GM19238 (cell line): ENCODE data around the gene KIF18B.

Source experiments
- DNase-seq: peaks from one replicate; pipeline ENCODE4 v3.0.0; 2011; ENCODE audit warnings: low spot score; ENCODE audit not compliant: insufficient read length

KIF18B gene

DNA sequence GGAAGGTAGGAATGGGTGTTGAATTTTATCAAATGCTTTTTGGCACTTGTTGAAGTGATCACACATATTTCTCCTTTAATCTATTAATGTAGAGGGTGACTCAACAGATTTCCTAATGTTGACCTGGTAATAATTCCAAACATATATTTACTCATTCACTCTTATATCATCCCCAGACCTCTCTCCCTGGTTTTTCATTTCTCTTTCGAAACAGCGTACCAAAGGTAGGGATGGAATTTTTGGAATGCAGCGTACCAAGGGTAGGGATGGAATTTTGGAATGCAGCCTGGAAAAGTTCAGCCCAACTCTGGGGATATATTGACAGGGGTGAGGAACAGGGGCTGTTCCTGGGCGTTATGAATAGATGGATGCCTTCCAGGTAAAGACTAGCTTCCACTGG lies 7.3 kb downstream of the KIF18B start:
- DNase-seq = no peak

DNA sequence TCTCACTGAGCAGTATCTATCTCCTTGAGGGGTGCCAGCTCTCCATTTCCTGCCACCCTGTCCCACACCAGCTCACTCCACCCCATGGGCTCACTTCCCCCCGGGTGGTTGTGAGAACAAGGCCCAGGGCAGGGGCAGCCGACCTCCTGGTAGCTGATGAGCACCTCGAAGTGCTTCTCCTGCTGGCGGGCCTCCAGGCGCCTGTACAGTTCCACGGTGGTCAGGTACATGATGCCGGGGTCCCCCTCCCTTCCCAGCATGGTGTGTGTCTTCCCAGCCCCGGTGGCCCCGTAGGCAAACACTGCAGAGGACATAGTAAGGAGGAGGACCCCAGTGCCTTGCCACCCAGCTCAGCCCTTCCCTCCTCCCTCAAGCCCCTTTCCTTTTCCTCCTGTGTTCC lies 12.5 kb downstream of the KIF18B start:
- no peak for DNase-seq

DNA sequence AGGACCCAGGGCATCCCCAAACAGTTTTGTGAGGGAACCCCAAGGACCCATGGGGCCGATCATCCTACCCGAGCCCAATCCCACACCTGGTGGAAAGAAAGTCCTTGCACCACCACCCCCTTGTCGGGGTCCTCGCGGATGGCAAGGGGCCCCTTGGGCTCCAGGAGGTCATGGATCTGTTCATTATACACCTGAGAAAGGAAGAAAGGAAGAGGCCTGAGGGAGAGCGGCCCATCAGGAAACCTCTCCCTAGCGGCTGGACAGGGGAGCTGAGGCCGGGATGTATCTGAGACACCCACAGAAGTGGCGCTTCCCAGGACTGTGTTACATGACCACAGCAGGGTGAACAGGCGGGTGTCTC lies 12.8 kb downstream of the KIF18B start:
- DNase-seq = no peak

DNA sequence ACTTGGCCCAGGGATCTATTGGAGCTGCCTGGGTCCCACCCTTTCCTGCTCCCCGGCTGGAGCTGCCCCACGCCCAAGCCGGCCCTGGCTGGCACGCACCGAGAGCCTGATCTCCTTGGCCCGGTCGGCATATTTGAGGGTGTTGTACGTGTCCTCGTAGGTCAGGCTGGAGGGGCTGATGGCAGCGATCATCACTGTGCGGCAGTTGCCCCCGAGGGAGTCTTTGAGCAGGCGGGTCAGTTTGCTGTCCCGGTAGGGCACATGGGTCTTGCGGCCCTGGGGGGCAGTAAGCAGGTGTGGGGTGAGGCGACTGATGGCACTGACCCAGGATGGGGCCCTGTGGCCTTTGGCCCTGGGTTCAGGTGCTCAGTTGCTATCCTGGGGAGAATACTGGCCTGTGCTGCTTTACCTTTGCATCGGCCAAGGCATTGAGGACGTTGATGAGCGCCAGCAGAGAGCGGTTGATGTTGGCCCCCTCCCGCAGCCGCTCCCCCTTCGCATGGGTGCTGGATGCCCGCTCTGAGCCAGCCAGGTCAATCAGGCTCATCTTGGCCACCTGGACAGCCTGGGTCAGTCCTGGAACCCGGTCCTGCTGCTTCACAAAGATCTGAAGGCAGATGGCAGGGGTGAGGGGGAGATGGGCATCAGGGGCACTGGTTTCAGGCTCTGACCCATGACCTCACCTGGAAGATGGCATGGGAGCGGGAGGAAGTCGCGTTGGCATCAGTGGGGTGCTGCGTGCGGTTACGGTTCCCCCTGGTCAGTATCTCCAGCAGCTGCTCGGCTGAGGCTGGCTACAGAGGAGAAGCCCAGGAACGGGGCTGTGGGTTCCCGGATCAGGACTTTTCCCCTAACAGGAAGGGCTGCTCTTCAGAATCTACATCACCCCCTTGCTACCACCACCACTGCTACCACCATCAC lies 13.5 kb downstream of the KIF18B start:
- DNase-seq = no peak

DNA sequence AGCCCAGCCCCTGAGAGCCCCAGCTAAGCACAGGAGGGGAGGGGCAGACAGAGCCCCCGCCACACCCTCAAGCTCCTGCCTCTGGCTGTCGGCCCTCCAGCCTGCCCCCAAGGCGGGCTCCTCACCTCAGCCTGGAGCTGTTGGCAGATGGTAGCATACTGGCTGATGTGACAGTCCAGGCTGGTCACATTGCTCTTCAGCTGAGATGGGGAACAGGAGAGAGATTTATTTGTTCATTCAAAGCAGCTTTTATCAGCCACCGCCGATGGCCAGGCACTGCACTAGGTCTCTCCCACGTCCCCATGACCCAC lies 14.8 kb downstream of the KIF18B start:
- no peak for DNase-seq

DNA sequence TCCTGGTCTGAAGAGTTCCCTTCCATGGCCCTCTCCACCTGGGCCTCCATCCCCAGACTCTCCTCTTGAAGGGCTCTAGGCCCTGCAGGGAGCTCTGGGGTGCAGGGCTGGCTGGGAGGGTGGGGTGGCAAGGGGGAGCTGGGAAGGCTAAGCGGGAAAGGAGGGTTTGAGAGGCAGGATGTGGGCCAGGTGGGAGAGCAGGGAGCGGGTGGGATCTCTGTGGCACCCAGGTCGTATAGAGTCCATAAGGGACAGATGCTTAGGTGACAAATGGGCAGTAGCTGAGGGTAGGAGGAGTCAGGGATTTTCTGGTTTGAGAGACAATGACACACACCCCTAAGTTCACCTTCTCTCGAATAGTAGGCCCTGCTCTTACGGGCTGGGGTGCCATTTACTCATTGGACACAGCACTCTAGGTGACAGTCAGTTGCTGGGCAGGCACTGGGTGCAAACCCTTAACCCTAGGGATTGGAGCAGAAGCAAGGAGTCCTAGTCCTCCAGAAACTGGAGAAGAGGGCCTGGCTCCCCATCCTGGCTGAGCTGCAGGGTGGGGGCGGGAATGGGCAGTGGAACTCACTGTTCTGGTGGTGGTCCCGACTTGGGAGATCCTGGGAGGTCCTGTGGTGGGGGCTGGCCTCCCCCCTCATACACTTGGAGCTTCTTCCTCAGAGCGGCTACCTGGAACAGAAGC lies 15.3 kb downstream of the KIF18B start:
- DNase-seq = no peak

DNA sequence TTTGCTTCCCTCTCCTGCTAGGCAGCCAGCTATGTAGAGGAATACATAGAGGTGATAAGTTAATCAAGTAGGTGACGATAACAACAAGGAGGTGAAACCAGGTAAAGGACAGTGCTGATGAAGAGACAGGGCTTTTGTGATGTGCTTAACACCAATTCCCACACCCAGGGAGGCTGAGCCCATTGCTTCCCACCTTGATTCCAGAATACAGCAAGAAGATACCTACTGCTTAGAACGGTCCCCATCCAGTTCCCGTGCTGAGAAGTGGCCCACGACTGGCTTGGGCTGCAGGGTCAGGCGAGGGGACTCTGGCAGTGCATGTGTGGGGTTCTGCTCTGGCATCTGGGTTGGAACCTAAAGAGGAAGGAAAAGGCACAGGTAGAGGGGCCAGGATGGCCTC lies 16.2 kb downstream of the KIF18B start:
- no peak for DNase-seq

DNA sequence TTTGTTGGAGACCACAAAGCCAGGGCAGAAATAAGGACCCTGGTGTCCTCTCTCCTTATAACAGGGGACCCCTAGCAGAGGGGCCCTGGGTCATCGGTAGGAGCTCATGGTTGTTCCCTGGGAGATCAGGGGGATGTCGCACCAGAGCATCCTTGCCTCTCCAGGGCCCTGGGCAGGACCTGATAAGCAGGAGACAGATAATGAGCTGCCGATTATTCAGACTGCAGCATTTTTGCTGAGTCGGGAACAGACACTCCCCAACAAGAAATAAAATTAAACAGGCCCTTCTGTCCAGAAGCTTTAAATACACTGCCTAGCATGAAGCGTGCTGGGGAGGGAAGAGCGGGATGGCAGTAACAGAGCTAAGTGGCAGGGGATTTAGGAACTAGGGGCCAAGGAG lies 16.9 kb downstream of the KIF18B start:
- no peak for DNase-seq

DNA sequence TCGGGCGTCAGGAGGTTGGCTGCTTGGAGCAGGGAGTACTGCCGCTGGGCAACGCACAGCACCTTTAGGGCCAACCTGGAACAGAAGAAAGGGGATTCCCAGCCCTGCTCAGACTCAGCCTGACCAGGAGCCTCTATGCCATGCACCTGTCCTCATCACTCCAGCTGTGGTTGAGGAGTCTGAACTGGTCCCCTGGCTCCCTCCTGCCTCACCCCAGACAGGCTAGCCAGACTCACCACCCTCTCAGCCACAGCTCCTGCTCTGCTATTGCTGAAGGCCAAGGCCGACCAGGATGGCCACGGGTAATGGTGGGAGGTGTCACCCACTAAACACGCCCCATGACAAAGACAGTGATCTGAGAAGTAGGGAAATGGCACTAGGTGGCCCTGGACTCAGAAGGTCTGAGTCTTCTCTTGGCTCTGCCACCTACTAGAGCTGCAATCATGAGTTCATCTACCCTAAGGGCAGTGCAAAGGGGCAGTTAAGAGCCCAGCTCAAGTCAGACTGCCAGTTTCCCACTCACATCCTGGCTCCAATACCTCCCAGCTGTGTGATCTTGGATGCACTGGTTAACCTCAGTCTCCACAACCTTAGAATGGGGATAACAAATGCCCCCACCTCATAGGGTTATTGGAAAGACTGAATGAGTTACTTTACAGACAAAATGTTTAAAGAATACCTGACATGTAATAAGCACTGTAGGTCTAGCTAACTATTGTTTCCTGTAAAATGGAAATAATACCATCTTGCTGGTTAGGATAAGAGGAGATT lies 18.4 kb downstream of the KIF18B start:
- no peak for DNase-seq

DNA sequence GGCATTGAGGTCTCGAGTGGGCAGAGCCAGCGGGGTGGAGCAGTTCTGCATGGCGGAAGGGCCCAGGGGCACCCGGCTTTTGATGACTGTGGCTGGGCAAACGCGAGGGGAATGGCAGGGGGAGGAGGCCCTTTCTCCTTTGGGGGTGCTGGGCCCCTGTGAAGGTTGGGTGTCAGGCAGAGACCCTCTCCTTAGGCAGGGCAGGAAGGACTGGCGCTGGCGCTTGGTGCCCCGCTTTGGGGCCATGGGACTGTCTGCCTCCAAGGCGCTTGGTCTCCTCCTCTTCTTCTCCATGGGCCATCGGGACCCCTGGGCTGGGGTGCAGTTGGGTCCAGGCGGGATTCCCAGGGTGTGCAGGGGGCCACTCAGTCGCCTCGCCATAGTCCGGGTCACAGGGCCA lies 19.4 kb downstream of the KIF18B start:
- no peak for DNase-seq

DNA sequence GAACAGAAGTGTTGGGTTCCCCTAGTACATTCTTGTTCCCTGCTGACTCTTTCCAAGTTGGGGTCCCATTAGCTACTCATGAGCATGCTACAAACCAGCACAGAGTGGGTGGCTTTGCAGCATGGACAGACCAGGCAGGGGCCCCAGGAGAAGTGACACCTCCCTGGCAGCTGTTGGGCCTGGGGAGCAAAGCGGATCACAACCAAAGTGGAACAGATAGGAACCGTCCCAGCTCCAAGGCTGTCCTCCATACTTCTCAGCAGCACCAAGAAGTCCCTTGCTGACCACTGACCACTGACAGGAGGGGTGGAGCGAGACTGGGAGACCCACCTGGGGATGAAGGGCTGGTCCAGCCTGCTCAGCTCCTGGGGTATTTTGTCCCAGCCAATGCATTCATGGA lies 19.9 kb downstream of the KIF18B start:
- no peak for DNase-seq

DNA sequence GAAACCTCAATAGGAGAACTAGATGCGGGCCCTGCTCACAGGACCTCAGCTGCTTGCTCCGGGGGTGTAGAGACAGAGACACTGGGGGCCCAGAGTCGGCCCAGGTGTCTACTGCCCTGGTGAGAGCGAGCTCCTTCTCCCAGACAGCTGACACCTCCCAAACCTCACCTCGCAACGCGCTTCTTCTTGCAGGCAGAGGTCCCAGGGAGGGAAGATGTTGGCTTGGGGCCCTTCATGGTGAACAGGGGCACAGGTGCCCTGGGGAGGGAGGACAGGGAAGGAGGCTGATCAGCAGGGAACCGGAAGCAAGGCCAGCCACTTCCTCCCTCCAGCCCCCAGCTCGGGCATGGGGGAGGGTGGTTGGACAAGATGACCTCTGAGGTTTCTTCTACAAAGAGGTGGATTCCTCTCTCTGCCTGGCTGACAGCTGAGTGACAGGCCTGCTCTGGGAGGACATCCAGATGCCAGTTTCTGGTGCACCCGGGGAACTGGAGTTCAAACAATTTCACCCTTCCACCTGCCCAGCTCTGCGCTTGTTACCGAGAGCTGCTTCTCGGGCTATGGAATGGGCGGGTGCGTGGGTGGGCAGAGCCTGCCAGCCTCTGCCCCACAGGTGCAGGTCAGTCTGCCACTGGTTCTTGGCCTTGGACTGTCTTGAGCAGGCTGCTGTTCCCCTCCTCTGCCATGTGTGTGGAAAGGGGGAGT lies 20.6 kb downstream of the KIF18B start:
- DNase-seq = no peak

DNA sequence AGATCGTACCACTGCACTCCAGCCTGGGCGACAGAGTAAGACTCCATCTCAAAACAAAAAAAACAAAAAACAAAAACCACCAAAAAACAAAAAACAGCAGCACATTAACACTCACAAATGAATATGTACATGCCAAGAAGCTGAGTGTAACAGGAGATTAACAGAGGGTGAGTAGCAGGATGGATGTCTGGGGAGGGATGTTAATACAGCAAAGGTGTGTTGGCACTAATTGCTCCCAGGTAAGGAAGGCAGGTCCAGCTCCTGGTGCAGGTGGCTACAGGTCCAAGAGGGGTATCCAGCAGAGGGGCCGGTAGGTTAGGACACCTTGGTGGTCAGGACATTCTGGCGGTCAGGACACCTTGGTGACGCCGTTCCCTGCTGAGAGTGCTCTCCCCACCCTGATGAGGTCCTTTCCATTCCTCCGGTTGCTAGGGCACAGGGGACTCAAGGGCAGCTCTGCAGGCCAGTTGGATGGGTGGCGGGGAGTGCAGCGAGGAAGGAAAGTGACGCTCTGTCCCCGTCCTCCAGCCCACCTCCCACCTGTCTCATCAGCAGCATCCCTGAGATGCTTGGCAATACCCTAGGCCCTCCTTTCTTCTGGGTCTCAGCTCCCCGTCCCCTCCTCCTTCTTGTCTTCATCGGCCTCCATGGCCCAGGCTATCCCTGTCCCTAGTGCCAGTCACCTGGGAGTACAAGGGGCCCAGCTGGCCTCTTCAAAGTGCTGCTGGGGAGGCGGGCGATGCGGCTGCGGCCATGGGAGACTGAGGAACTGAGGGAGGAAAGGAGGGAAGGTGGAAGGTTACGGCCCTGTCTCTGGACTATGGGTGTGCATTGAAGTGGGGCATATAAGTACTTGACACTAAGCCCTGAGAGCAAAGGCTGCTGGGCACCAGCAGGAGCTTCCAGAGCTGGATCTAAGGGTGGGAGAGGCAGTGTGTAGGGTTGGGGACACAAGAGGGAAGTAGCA lies 21.6 kb downstream of the KIF18B start:
- no peak for DNase-seq

DNA sequence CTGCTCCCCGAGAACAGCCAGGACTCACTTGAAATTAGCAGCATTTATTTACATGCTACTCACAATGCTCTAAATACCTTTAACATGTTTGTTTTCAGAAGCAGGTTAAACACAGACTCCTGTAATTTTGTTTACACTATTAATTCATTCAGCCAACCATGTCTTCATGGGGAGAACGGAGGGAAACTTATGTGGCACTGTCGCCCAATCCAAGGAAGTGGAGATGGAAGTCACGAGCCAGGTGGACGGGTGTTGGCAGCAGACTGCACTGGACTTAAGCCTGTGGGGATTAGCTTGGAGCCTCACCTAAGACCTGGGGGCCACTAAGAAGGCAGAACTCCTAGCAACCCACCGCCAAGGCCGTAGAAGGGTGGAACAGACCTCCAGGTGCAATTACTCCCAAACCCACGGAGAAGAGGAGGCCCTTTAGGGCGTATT lies 23.4 kb downstream of the KIF18B start:
- no peak for DNase-seq

DNA sequence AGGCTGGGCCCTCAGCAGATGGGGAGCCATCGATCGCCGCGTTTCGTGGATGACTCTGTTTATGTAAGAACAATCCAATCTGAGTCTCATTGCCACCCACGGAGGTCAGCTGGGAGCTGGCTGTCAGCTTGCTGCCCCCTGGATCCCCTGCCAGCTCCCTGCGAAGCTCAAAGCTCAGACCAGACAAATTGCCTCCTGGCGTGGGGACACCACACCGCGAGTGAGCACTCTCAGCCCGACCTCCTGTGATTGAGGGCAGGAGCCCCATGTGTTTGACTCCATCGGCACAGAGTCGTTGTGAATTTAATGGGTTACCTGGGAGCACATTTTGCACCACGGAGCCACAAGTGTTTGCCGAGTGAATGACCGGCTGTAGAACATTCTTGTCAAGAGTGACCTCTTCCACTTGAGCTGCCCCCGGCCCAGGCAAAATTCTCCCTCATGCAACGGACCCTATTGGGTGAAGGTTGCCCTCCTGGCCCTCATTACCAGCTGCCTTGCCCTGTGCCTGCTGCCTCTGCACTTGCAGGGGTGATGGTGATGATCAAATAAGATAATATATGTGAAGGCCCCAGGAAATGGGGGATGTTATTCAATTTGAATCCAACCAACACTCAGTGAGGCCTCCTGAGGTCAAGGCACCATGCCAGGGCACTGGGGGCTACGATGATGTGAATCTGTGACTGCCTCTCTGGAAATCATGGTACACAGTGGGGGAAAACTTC lies 24.7 kb downstream of the KIF18B start:
- no peak for DNase-seq

DNA sequence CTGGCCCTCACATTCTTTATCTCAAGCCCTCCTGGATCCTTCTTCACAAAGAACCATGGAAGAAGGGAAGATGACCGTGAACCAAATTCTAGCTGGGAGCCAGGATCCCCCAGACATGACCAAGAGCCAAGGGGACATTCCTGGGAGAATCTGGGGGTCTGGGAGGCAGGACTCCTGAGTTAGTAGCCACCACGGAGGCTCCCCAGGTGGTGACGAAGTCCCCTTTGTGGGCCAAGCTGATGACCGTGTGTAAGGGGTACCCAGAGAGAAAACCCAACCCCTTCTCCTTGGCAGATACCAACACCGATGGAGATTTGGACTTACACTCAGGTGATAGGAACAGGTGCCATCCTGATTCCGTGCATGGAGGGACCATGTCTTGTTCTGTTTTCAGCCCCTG lies 25.4 kb downstream of the KIF18B start:
- DNase-seq = no peak

DNA sequence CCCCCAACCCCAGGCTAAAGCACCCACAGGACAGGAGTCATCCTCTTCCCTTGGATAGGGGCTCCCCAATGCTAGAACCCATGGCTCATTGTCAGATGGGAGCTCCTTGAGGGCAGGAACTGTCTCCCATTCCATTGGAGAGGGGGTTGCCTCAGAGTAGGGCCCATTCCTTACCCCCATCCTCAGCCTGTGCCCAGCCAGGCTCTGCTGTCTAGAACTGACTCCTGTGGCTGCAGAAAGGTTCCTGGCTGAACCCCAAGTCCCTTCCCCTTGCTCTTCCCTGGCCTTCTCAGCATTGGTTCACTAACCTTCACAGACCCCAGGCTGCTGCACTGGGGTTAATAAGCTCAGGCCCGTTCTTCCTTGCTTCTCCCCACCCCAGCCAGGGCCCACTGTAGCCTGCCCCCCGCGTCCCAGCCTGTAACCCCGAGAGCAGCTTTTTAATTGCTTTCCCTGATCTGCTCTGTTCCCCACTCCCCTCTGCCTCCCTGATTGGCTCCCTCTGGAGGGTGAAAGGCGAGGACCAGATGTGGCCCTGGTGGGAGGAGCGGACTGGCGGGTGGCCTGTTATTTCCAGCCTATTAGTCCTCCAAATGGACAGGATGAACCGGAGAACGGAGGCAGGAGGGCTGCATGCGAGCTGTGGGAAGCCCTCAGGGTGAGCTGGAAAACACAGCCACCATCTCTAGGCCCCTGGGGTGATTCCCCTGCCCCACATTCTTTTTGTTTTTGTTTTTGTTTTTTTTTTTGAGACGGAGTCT lies 26.3 kb downstream of the KIF18B start:
- no peak for DNase-seq

DNA sequence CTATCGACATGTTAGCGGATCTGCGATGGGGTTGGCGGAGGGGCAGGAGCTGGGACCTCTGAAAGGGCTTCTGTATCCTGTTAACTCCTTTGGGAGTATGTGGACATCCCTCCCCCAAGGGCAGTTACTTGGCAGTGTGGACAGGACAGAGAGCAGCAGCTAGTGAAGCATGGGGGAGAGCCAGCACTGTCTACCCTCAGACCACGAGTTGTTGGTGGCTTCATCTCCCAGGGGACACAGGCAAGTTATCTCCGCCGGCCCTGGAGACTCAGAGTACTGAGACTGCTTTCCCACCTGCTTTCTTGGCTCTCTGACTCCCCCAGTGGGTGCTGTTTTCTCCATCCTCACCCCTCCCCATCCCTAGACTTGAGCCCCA lies 27.0 kb downstream of the KIF18B start:
- peak; percentile 56 for DNase-seq

DNA sequence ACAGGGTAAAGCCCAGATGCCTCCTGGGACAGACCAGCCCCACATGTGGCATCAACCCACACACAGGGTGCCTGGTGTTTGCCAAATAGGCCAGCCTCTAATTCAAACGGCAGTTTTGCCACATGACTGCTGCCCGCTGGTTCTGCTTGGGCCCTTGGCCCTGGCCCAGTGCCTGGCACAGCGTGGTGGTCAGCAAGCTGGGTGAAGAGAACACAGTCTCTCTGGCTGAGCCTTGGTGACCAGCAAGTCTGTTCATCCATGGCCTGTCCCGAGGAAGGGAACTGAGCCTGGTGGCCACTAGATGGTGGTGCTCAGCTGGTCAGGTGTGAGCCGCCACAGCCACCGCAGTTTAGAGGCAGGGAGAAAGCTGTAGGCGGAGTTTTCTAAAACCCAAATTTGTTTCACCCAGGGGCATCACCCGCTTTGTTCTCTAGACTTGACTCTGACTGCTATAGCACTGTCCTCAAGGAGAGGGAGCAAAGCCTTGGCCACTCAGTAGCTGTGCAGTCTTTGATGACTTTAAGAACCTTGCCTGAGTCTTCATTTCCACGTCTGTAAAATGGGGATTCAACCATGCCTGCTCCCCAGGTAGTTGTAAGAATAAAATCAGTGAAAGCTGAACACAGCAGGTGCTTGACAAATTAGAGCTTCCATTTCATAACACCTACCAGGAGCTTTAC lies 27.5 kb downstream of the KIF18B start:
- DNase-seq = peak; percentile 90
